Measurements from ENCODE around the gene EDN1.

Gene EDN1

GRCh38 chr6:12258591-12259075 is 31.5 kb upstream of the EDN1 start:
- Histone ChIP-seq H3K4me1 (ENCODE audit: insufficient read depth, low read length) (no peaks in the 10 kb centered on the region), H3K27ac (ENCODE audit: low read length) (no peak overlapping the region), H3K27me3 (ENCODE audit: insufficient read depth, low read length) (no peaks in the 10 kb centered on the region), H3K36me3 (ENCODE audit: insufficient read depth, low read depth, low read length) (no peaks in the 10 kb centered on the region), H3K9ac (ENCODE audit: low read depth, low read length) (no peak overlapping the region), H3K9me3 (ENCODE audit: insufficient read depth, low read depth, low read length) (no peaks in the 10 kb centered on the region), H3K4me3 (ENCODE audit: low read length) (no peak overlapping the region)

- Histone ChIP-seq H3K9me3 (ENCODE audit: insufficient read depth, low read depth, low read length) (no peaks in the 10 kb centered on the region), H3K4me3 (ENCODE audit: low read length) (no peak overlapping the region), H3K27ac (ENCODE audit: low read length) (no peak overlapping the region), H3K4me1 (ENCODE audit: insufficient read depth, low read length) (no peaks in the 10 kb centered on the region), H3K27me3 (ENCODE audit: insufficient read depth, low read length) (no peaks in the 10 kb centered on the region), H3K36me3 (ENCODE audit: insufficient read depth, low read depth, low read length) (no peaks in the 10 kb centered on the region), H3K9ac (ENCODE audit: low read depth, low read length) (no peak overlapping the region)
Observed at GRCh38 chr6:12260458-12261093, 29.6 kb upstream of the EDN1 start.

- no peaks in the 10 kb centered on the region for H3K36me3 ChIP-seq (ENCODE audit: insufficient read depth, low read depth, low read length)
- no peaks in the 10 kb centered on the region for H3K4me1 ChIP-seq (ENCODE audit: insufficient read depth, low read length)
- no peaks in the 10 kb centered on the region for H3K9me3 ChIP-seq (ENCODE audit: insufficient read depth, low read depth, low read length)
- no peaks in the 10 kb centered on the region for H3K27me3 ChIP-seq (ENCODE audit: insufficient read depth, low read length)
- no peak overlapping the region for H3K4me3 ChIP-seq (ENCODE audit: low read length)
- no peak overlapping the region for H3K9ac ChIP-seq (ENCODE audit: low read depth, low read length)
- H3K27ac ChIP-seq (ENCODE audit: low read length): no peak overlapping the region
Observed at GRCh38 chr6:12261502-12261901, 28.7 kb upstream of the EDN1 start.

GRCh38 chr6:12262236-12263061 is 27.7 kb upstream of the EDN1 start:
- Histone ChIP-seq H3K9me3 (ENCODE audit: insufficient read depth, low read depth, low read length) (no peaks in the 10 kb centered on the region), H3K9ac (ENCODE audit: low read depth, low read length) (no peak overlapping the region), H3K27me3 (ENCODE audit: insufficient read depth, low read length) (no peaks in the 10 kb centered on the region), H3K36me3 (ENCODE audit: insufficient read depth, low read depth, low read length) (no peaks in the 10 kb centered on the region), H3K4me3 (ENCODE audit: low read length) (no peak overlapping the region), H3K27ac (ENCODE audit: low read length) (no peak overlapping the region), H3K4me1 (ENCODE audit: insufficient read depth, low read length) (no peaks in the 10 kb centered on the region)

- Histone ChIP-seq H3K27me3 (ENCODE audit: insufficient read depth, low read length) (no peaks in the 10 kb centered on the region), H3K27ac (ENCODE audit: low read length) (no peak overlapping the region), H3K4me1 (ENCODE audit: insufficient read depth, low read length) (no peaks in the 10 kb centered on the region), H3K36me3 (ENCODE audit: insufficient read depth, low read depth, low read length) (no peaks in the 10 kb centered on the region), H3K4me3 (ENCODE audit: low read length) (no peak overlapping the region), H3K9me3 (ENCODE audit: insufficient read depth, low read depth, low read length) (no peaks in the 10 kb centered on the region), H3K9ac (ENCODE audit: low read depth, low read length) (no peak overlapping the region)
Observed at GRCh38 chr6:12263403-12263802, 26.8 kb upstream of the EDN1 start.

- Histone ChIP-seq H3K27ac (ENCODE audit: low read length) (no peak overlapping the region), H3K27me3 (ENCODE audit: insufficient read depth, low read length) (no peaks in the 10 kb centered on the region), H3K4me1 (ENCODE audit: insufficient read depth, low read length) (no peaks in the 10 kb centered on the region), H3K36me3 (ENCODE audit: insufficient read depth, low read depth, low read length) (no peaks in the 10 kb centered on the region), H3K4me3 (ENCODE audit: low read length) (no peak overlapping the region), H3K9ac (ENCODE audit: low read depth, low read length) (no peak overlapping the region), H3K9me3 (ENCODE audit: insufficient read depth, low read depth, low read length) (no peaks in the 10 kb centered on the region)
Observed at GRCh38 chr6:12264671-12265070, 25.5 kb upstream of the EDN1 start.

- Histone ChIP-seq H3K9me3 (ENCODE audit: insufficient read depth, low read depth, low read length) (no peaks in the 10 kb centered on the region), H3K9ac (ENCODE audit: low read depth, low read length) (no peak overlapping the region), H3K4me3 (ENCODE audit: low read length) (no peak overlapping the region), H3K36me3 (ENCODE audit: insufficient read depth, low read depth, low read length) (no peaks in the 10 kb centered on the region), H3K27ac (ENCODE audit: low read length) (no peak overlapping the region), H3K4me1 (ENCODE audit: insufficient read depth, low read length) (no peaks in the 10 kb centered on the region), H3K27me3 (ENCODE audit: insufficient read depth, low read length) (no peaks in the 10 kb centered on the region)
Observed at GRCh38 chr6:12265296-12265695, 24.9 kb upstream of the EDN1 start.

GRCh38 chr6:12265791-12266190 is 24.4 kb upstream of the EDN1 start:
- H3K9ac ChIP-seq (ENCODE audit: low read depth, low read length): no peak overlapping the region
- H3K4me1 ChIP-seq (ENCODE audit: insufficient read depth, low read length): no peaks in the 10 kb centered on the region
- no peaks in the 10 kb centered on the region for H3K27me3 ChIP-seq (ENCODE audit: insufficient read depth, low read length)
- H3K36me3 ChIP-seq (ENCODE audit: insufficient read depth, low read depth, low read length): no peaks in the 10 kb centered on the region
- H3K9me3 ChIP-seq (ENCODE audit: insufficient read depth, low read depth, low read length): no peaks in the 10 kb centered on the region
- no peak overlapping the region for H3K4me3 ChIP-seq (ENCODE audit: low read length)
- H3K27ac ChIP-seq (ENCODE audit: low read length): no peak overlapping the region

GRCh38 chr6:12266571-12266970 is 23.6 kb upstream of the EDN1 start:
- H3K36me3 ChIP-seq (ENCODE audit: insufficient read depth, low read depth, low read length): no peaks in the 10 kb centered on the region
- no peaks in the 10 kb centered on the region for H3K4me1 ChIP-seq (ENCODE audit: insufficient read depth, low read length)
- no peaks in the 10 kb centered on the region for H3K27me3 ChIP-seq (ENCODE audit: insufficient read depth, low read length)
- no peaks in the 10 kb centered on the region for H3K9me3 ChIP-seq (ENCODE audit: insufficient read depth, low read depth, low read length)
- H3K9ac ChIP-seq (ENCODE audit: low read depth, low read length): no peak overlapping the region
- no peak overlapping the region for H3K27ac ChIP-seq (ENCODE audit: low read length)
- no peak overlapping the region for H3K4me3 ChIP-seq (ENCODE audit: low read length)

- H3K4me1 ChIP-seq (ENCODE audit: insufficient read depth, low read length): no peaks in the 10 kb centered on the region
- no peaks in the 10 kb centered on the region for H3K9me3 ChIP-seq (ENCODE audit: insufficient read depth, low read depth, low read length)
- no peak overlapping the region for H3K9ac ChIP-seq (ENCODE audit: low read depth, low read length)
- H3K36me3 ChIP-seq (ENCODE audit: insufficient read depth, low read depth, low read length): no peaks in the 10 kb centered on the region
- H3K4me3 ChIP-seq (ENCODE audit: low read length): no peak overlapping the region
- H3K27me3 ChIP-seq (ENCODE audit: insufficient read depth, low read length): no peaks in the 10 kb centered on the region
- no peak overlapping the region for H3K27ac ChIP-seq (ENCODE audit: low read length)
Observed at GRCh38 chr6:12269110-12269509, 21.1 kb upstream of the EDN1 start.

GRCh38 chr6:12270551-12271230 is 19.5 kb upstream of the EDN1 start:
- Histone ChIP-seq H3K4me1 (ENCODE audit: insufficient read depth, low read length) (no peaks in the 10 kb centered on the region), H3K9ac (ENCODE audit: low read depth, low read length) (no peak overlapping the region), H3K27me3 (ENCODE audit: insufficient read depth, low read length) (no peaks in the 10 kb centered on the region), H3K9me3 (ENCODE audit: insufficient read depth, low read depth, low read length) (no peaks in the 10 kb centered on the region), H3K4me3 (ENCODE audit: low read length) (no peak overlapping the region), H3K27ac (ENCODE audit: low read length) (no peak overlapping the region), H3K36me3 (ENCODE audit: insufficient read depth, low read depth, low read length) (no peaks in the 10 kb centered on the region)

- Histone ChIP-seq H3K4me3 (ENCODE audit: low read length) (no peak overlapping the region), H3K9me3 (ENCODE audit: insufficient read depth, low read depth, low read length) (no peaks in the 10 kb centered on the region), H3K9ac (ENCODE audit: low read depth, low read length) (no peak overlapping the region), H3K4me1 (ENCODE audit: insufficient read depth, low read length) (no peaks in the 10 kb centered on the region), H3K27ac (ENCODE audit: low read length) (no peak overlapping the region), H3K36me3 (ENCODE audit: insufficient read depth, low read depth, low read length) (no peaks in the 10 kb centered on the region), H3K27me3 (ENCODE audit: insufficient read depth, low read length) (no peaks in the 10 kb centered on the region)
Observed at GRCh38 chr6:12271594-12271993, 18.6 kb upstream of the EDN1 start.

Data from iPS-20b (cell line).